Duodenal mucosa (tissue), 2 donors: ENCODE measurements around the gene CEPT1.

Experiments used
- H3K27ac ChIP-seq: one replicate; pipeline ENCODE4 v1.7.0; 2013; ENCODE audit warnings: low read depth, low read length
- H3K27me3 ChIP-seq, 2 donors: one replicate each; pipeline ENCODE4 v1.7.0; 2013; ENCODE audit warnings: low read length in 2 of 2, control low read depth in 1 of 2; ENCODE audit not compliant: insufficient read depth in 2 of 2, control insufficient read depth in 1 of 2
- H3K36me3 ChIP-seq, 2 donors: one replicate each; pipeline ENCODE4 v1.7.0; 2013; ENCODE audit warnings: low read length in 2 of 2, control low read depth in 1 of 2; ENCODE audit not compliant: insufficient read depth in 2 of 2, control insufficient read depth in 1 of 2
- H3K4me1 ChIP-seq, 2 donors: one replicate each; pipeline ENCODE4 v1.7.0; 2013; ENCODE audit warnings: low read length in 2 of 2, control low read depth in 1 of 2; ENCODE audit not compliant: insufficient read depth in 2 of 2, control insufficient read depth in 1 of 2
- H3K4me3 ChIP-seq, 2 donors: one replicate each; pipeline ENCODE4 v1.7.0; 2013; ENCODE audit warnings: low read length in 2 of 2, low read depth in 1 of 2
- H3K9ac ChIP-seq, 2 donors: one replicate each; pipeline ENCODE4 v1.7.0; 2013; ENCODE audit warnings: low read length in 2 of 2, low read depth in 1 of 2
- H3K9me3 ChIP-seq, 2 donors: one replicate each; pipeline ENCODE4 v1.7.0; 2013; ENCODE audit warnings: low read length in 2 of 2, control low read depth in 1 of 2; ENCODE audit not compliant: control insufficient read depth in 1 of 2

CEPT1 gene

GRCh38 chr1:111217183-111217910, 77.3 kb downstream of the CEPT1 start:
- Histone ChIP-seq H3K9ac (no peak overlapping the region), H3K4me1 (peaks cover 29 to 40% of the 10 kb centered on the region in 2 donors), H3K27me3 (no peaks in the 10 kb centered on the region), H3K9me3 (no peaks in the 10 kb centered on the region), H3K4me3 (no peak overlapping the region), H3K36me3 (no peaks in the 10 kb centered on the region), H3K27ac (peak overlapping the region; percentile 11)

GRCh38 chr1:111218701-111219556, 78.9 kb downstream of the CEPT1 start:
- Histone ChIP-seq H3K27ac (no peak overlapping the region), H3K4me3 (no peak overlapping the region), H3K9ac (no peak overlapping the region), H3K4me1 (peaks cover 34 to 43% of the 10 kb centered on the region in 2 donors), H3K9me3 (no peaks in the 10 kb centered on the region), H3K27me3 (no peaks in the 10 kb centered on the region), H3K36me3 (no peaks in the 10 kb centered on the region)

GRCh38 chr1:111219557-111220286, 79.7 kb downstream of the CEPT1 start:
- H3K27ac ChIP-seq = no peak overlapping the region
- no peaks in the 10 kb centered on the region for H3K36me3 ChIP-seq
- H3K27me3 ChIP-seq = no peaks in the 10 kb centered on the region
- no peaks in the 10 kb centered on the region for H3K9me3 ChIP-seq
- peak overlapping the region in 1 of 2 donors; percentile 15 for H3K4me3 ChIP-seq
- H3K9ac ChIP-seq = no peak overlapping the region
- peaks cover 30 to 41% of the 10 kb centered on the region in 2 donors for H3K4me1 ChIP-seq

- H3K27me3 ChIP-seq = no peaks in the 10 kb centered on the region
- H3K9me3 ChIP-seq = no peaks in the 10 kb centered on the region
- no peak overlapping the region for H3K9ac ChIP-seq
- H3K27ac ChIP-seq = no peak overlapping the region
- H3K36me3 ChIP-seq = no peaks in the 10 kb centered on the region
- peak overlapping the region in 1 of 2 donors; percentile 15 for H3K4me3 ChIP-seq
- H3K4me1 ChIP-seq = peaks cover 30 to 41% of the 10 kb centered on the region in 2 donors
These were observed 80.4 kb downstream of the CEPT1 start for GRCh38 chr1:111220302-111220890.

DNA sequence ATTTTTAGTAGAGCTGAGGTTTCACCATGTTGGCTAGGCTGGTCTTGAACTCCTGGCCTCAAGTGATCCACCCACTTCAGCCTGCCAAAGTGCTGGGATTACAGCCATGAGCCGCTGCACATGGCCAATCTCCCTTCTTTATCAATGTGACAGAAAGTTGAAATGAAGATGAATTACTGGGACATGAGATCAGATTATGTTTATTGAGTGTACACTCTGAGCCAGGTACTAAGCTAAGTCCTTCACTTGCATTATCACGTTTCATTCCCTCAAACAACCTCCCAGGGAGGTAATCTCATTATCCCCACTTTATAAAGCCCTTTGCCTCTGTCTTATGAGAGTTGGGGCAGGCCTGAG, 81.2 kb downstream of the CEPT1 start:
- Histone ChIP-seq H3K4me3 (no peak overlapping the region), H3K9me3 (no peaks in the 10 kb centered on the region), H3K27ac (no peak overlapping the region), H3K27me3 (no peaks in the 10 kb centered on the region), H3K36me3 (no peaks in the 10 kb centered on the region), H3K4me1 (peaks cover 30 to 35% of the 10 kb centered on the region in 2 donors), H3K9ac (peak overlapping the region in 1 of 2 donors; percentile 7)

- no peaks in the 10 kb centered on the region for H3K9me3 ChIP-seq
- H3K4me1 ChIP-seq = peaks cover 29 to 30% of the 10 kb centered on the region in 2 donors
- peak overlapping the region; percentile 7 to 27 for H3K9ac ChIP-seq
- H3K36me3 ChIP-seq = no peaks in the 10 kb centered on the region
- no peaks in the 10 kb centered on the region for H3K27me3 ChIP-seq
- H3K27ac ChIP-seq = no peak overlapping the region
- no peak overlapping the region for H3K4me3 ChIP-seq
These were observed 81.7 kb downstream of the CEPT1 start for GRCh38 chr1:111221633-111222291.

- Histone ChIP-seq H3K9ac (peak overlapping the region; percentile 15 to 27), H3K4me3 (peak overlapping the region in 1 of 2 donors; percentile 18), H3K27ac (peak overlapping the region; percentile 26), H3K36me3 (no peaks in the 10 kb centered on the region), H3K9me3 (no peaks in the 10 kb centered on the region), H3K27me3 (no peaks in the 10 kb centered on the region), H3K4me1 (peaks cover 29 to 30% of the 10 kb centered on the region in 2 donors)
These were observed 82.5 kb downstream of the CEPT1 start for GRCh38 chr1:111222308-111223125.

DNA sequence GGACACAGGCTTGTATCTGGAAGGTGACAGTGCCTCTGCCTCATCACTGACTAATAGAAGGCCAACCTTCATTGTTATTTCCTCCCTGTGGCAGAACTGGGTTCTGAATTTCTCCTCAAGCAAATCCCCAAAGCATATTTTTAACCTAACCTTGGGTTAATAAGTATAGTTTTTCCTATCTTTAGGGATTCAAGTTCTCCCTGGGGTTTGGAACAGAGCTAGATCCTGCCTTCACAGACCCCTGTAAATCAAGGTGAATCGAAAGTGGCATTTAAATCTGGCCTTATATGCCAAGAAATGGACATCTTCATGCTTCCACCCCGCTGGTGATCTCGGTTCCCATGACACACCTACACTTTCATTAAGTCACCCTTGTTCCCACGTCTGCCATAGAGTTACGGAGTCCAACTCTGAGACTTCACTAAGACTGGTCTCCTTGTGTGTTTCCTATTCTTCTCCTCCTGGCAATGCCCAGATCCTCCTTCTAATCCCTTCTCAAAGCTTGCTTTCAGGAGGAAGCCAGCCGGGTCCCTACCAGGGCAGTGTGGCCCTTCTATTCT, 83.2 kb downstream of the CEPT1 start:
- peak overlapping the region in 1 of 2 donors; percentile 15 for H3K9ac ChIP-seq
- H3K27ac ChIP-seq = no peak overlapping the region
- no peaks in the 10 kb centered on the region for H3K27me3 ChIP-seq
- no peaks in the 10 kb centered on the region for H3K36me3 ChIP-seq
- no peaks in the 10 kb centered on the region for H3K9me3 ChIP-seq
- no peak overlapping the region for H3K4me3 ChIP-seq
- H3K4me1 ChIP-seq = peaks cover 29 to 30% of the 10 kb centered on the region in 2 donors

DNA sequence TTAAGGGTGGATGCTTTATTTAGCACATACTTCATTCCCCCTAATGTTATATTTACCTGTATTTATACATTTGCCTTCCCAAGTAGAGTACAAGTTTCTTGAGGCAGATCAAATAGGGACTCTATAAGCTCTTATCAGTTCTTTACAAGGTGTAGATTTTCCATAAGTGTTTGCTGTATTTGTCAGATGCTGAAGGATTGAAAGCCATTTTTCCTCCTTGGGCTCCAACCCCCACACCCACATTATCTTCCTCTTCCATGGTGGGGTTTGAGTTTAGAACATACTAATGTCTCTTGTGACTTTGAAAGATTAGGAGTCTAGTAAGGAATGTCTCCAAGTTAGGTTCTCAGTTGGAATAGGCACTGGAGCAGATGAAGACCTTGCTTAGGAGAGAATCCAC, 85.1 kb downstream of the CEPT1 start:
- Histone ChIP-seq H3K4me1 (peaks cover 23 to 26% of the 10 kb centered on the region in 2 donors), H3K9ac (no peak overlapping the region), H3K36me3 (no peaks in the 10 kb centered on the region), H3K4me3 (no peak overlapping the region), H3K27ac (no peak overlapping the region), H3K9me3 (no peaks in the 10 kb centered on the region), H3K27me3 (no peaks in the 10 kb centered on the region)
